HG02642 (cell line): ENCODE data around the gene GJC3.

ENCODE experiments used
- ATAC-seq: cut with Tn5 transposase; IDR thresholded peaks from one replicate; pipeline ENCODE4 v1.9.1; 2021; ENCODE audit warnings: mild to moderate bottlenecking; ENCODE audit not compliant: unreplicated experiment, poor library complexity

Gene GJC3

GRCh38 chr7:99876933-99877332 is 52.5 kb downstream of the GJC3 start, which contains the start of gene OR2AE1:
OR2AE1 (minus strand) TSS chr7:99877033; CDS start chr7:99877033, 0 bp downstream.
- ATAC-seq = no peak

GRCh38 chr7:99876491-99876890 is 52.9 kb downstream of the GJC3 start:
- ATAC-seq = no peak
